HL-60 (cell line): ENCODE measurements around the gene ANKRD11.
"Not testable (repeated sequence)": the region's sequence is repeated elsewhere in the genome, so short reads cannot be mapped to it uniquely, and the experiment has no call there.

Experiments
- CTCF ChIP-seq: IDR thresholded peaks from one replicate; pipeline ENCODE4 v1.5.1; 2011; ENCODE audit warnings: low read length, control low read depth, inconsistent platforms; ENCODE audit not compliant: insufficient read depth
- GABPA ChIP-seq: IDR thresholded peaks from 2 replicates; pipeline ENCODE4 v1.6.1; 2012; ENCODE audit warnings: low read depth
- POLR2AphosphoS5 ChIP-seq: IDR thresholded peaks from 2 replicates; pipeline ENCODE4 v1.6.1; 2012; ENCODE audit warnings: low read depth
- REST ChIP-seq: IDR thresholded peaks from 2 replicates; pipeline ENCODE4 v1.6.1; 2012; ENCODE audit warnings: low read depth; ENCODE audit not compliant: insufficient replicate concordance
- SPI1 ChIP-seq: IDR thresholded peaks from 2 replicates; pipeline ENCODE4 v1.6.1; 2012; ENCODE audit warnings: low read depth, mild to moderate bottlenecking, borderline replicate concordance

GRCh38 chr16:89462639-89463038, 27.7 kb downstream of the ANKRD11 start:
- TF ChIP-seq CTCF, REST, POLR2AphosphoS5, GABPA, SPI1: not testable (repeated sequence)
